Astrocyte (in vitro differentiated cells and primary cell): Measurements from ENCODE around the gene GPN2. TPM values are rescaled to one million over a fixed set of nuclear protein-coding genes. Genes with fewer than 3 reads are reported as not detected.

Experiments used
- DNase-seq: peaks from one replicate; pipeline ENCODE4 v3.0.0-alpha.2; 2010; ENCODE audit warnings: low read depth
- FAIRE-seq: peaks from 2 replicates; lab custom pipeline; 2011; peaks lifted over from hg19 to GRCh38; lab: Jason Lieb, UNC
- H2AFZ ChIP-seq: 2 replicates; pipeline ENCODE4 v1.6.0; 2012; ENCODE audit warnings: low read depth, low read length, inconsistent platforms
- H3K27ac ChIP-seq: 2 replicates; pipeline ENCODE4 v1.5.1; 2011; ENCODE audit warnings: low read depth, low read length, inconsistent platforms
- H3K27me3 ChIP-seq: 2 replicates; pipeline ENCODE4 v1.6.0; 2011; ENCODE audit warnings: low read length, inconsistent platforms; ENCODE audit not compliant: insufficient read depth
- H3K36me3 ChIP-seq: 2 replicates; pipeline ENCODE4 v1.5.1; 2011; ENCODE audit warnings: low read length, inconsistent platforms; ENCODE audit not compliant: insufficient read depth
- H3K4me1 ChIP-seq: 2 replicates; pipeline ENCODE4 v1.5.1; 2011; ENCODE audit warnings: low read length, inconsistent platforms; ENCODE audit not compliant: insufficient read depth
- H3K4me2 ChIP-seq: 2 replicates; pipeline ENCODE4 v1.6.0; 2012; ENCODE audit warnings: low read length, inconsistent platforms
- H3K4me3 ChIP-seq: 2 replicates; pipeline ENCODE4 v1.5.1; 2011; ENCODE audit warnings: low read depth, mild to moderate bottlenecking, low read length, inconsistent platforms; ENCODE audit not compliant: insufficient read depth
- H3K79me2 ChIP-seq: 2 replicates; pipeline ENCODE4 v1.6.0; 2012; ENCODE audit warnings: mild to moderate bottlenecking, low read length, inconsistent platforms; ENCODE audit not compliant: insufficient read depth
- H3K9ac ChIP-seq: 2 replicates; pipeline ENCODE4 v1.6.0; 2012; ENCODE audit warnings: mild to moderate bottlenecking, low read length, inconsistent platforms
- H3K9me3 ChIP-seq: 2 replicates; pipeline ENCODE4 v1.5.1; 2012; ENCODE audit warnings: low read depth, mild to moderate bottlenecking, low read length, inconsistent platforms; ENCODE audit not compliant: insufficient read depth
- H4K20me1 ChIP-seq: 2 replicates; pipeline ENCODE4 v1.6.0; 2012; ENCODE audit warnings: low read length, inconsistent platforms; ENCODE audit not compliant: insufficient read depth
- H3K27ac Mint-ChIP-seq: one replicate; pipeline ENCODE4 v1.8.0; 2021; ENCODE audit warnings: mild to moderate bottlenecking, mixed read lengths; ENCODE audit not compliant: unreplicated experiment
- H3K27me3 Mint-ChIP-seq: one replicate; pipeline ENCODE4 v1.8.0; 2021; ENCODE audit warnings: low read depth, mixed read lengths; ENCODE audit not compliant: unreplicated experiment
- H3K36me3 Mint-ChIP-seq: one replicate; pipeline ENCODE4 v1.8.0; 2021; ENCODE audit warnings: low read depth, mixed read lengths; ENCODE audit not compliant: unreplicated experiment
- H3K4me1 Mint-ChIP-seq: one replicate; pipeline ENCODE4 v1.8.0; 2021; ENCODE audit warnings: low read depth, mixed read lengths; ENCODE audit not compliant: unreplicated experiment
- H3K4me3 Mint-ChIP-seq: one replicate; pipeline ENCODE4 v1.8.0; 2021; ENCODE audit warnings: mild to moderate bottlenecking, moderate library complexity, mixed read lengths; ENCODE audit not compliant: unreplicated experiment
- H3K9me3 Mint-ChIP-seq: one replicate; pipeline ENCODE4 v1.8.0; 2021; ENCODE audit warnings: mild to moderate bottlenecking, mixed read lengths; ENCODE audit not compliant: unreplicated experiment
- EZH2 ChIP-seq: IDR thresholded peaks from 2 replicates; pipeline ENCODE4 v1.6.1; 2012; ENCODE audit warnings: mild to moderate bottlenecking, low read length, inconsistent platforms; ENCODE audit not compliant: insufficient read depth
- total RNA-seq: library from RNA; stranded (reverse); gene quantifications from 2 replicates; pipeline ENCODE4 v1.2.1, GENCODE V29; 2021
- TF ChIP-seq, protein P1 (sequence below): IDR thresholded peaks from 2 replicates; pipeline ENCODE4 v1.5.1; 2011; ENCODE audit warnings: low read depth, mild to moderate bottlenecking, inconsistent platforms, low read length, moderate library complexity; ENCODE audit not compliant: insufficient read depth

Gene GPN2
- total RNA-seq, 1 donor from 2014 or later: 24.5 TPM

DNA sequence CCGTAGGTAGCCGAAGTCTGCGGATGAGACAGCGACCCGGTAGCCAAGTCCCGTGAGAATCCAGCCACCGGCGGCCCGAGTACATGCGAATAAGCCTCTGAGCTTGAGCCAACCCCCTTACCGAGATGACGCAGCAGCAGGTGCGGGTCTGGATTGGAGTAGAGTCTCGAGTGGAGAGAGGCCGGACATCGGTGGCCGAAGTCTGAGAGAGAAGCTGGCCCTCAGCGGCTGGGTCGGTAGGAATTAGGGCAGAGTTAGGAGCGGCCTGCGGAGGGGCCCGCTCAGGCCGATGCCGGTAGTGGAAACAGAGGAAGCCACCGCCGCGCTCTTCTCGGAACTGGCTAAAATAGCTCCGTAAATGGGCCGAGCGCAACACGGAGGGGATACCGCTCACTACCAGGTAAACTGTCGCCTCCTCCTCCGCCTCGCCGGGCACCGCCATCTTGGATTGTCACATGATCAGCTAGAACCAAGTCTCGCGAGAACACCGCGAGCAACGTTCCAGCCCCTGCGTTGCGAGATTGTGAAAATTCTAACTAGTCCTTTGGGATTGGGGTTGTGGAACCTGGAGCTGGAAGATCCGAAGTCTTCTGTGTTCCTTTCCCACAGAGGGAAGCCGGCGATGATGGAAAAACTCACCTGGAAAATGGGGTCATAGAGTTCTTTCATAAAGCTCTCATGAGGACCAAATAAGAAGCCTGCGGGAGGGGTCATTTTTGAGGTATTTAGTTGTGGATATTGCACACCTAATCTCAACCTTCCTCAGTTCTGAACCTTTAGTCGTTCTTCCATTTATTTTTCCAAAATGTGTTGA is 10.1 kb upstream of the GPN2 start, which contains the start of gene GPATCH3:
Gene GPATCH3, minus strand, starts transcription at position 467 of the 814 bp plus-strand sequence. Its CDS starts 25 bp downstream, at position 442.
- H3K36me3 Mint-ChIP-seq: no peaks in the 10 kb centered on the region
- Histone ChIP-seq H2AFZ (peak within 1 kb of the TSS; percentile 78), H3K4me1 (peaks cover 12% of the 10 kb centered on the region), H3K4me3 (peak within 1 kb of the TSS; percentile 79), H4K20me1 (no peaks in the 10 kb centered on the region), H3K79me2 (peaks cover 33% of the 10 kb centered on the region), H3K9me3 (no peaks in the 10 kb centered on the region), H3K27me3 (no peaks in the 10 kb centered on the region), H3K36me3 (peaks cover 4% of the 10 kb centered on the region), H3K4me2 (peak within 1 kb of the TSS; percentile 92), H3K9ac (peak within 1 kb of the TSS; percentile 93), H3K27ac (peak within 1 kb of the TSS; percentile 88)
- DNase-seq (peak; percentile 78), FAIRE-seq (peak; percentile 82)
- H3K27ac Mint-ChIP-seq: peak within 1 kb of the TSS; percentile 83
- no peak for TF ChIP-seq EZH2
- TF ChIP-seq, protein P1, sequence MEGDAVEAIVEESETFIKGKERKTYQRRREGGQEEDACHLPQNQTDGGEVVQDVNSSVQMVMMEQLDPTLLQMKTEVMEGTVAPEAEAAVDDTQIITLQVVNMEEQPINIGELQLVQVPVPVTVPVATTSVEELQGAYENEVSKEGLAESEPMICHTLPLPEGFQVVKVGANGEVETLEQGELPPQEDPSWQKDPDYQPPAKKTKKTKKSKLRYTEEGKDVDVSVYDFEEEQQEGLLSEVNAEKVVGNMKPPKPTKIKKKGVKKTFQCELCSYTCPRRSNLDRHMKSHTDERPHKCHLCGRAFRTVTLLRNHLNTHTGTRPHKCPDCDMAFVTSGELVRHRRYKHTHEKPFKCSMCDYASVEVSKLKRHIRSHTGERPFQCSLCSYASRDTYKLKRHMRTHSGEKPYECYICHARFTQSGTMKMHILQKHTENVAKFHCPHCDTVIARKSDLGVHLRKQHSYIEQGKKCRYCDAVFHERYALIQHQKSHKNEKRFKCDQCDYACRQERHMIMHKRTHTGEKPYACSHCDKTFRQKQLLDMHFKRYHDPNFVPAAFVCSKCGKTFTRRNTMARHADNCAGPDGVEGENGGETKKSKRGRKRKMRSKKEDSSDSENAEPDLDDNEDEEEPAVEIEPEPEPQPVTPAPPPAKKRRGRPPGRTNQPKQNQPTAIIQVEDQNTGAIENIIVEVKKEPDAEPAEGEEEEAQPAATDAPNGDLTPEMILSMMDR: no peak
- no peaks in the 10 kb centered on the region for H3K27me3 Mint-ChIP-seq
- H3K4me3 Mint-ChIP-seq: peak within 1 kb of the TSS; percentile 95
- peaks cover 4% of the 10 kb centered on the region for H3K4me1 Mint-ChIP-seq
- no peaks in the 10 kb centered on the region for H3K9me3 Mint-ChIP-seq

DNA sequence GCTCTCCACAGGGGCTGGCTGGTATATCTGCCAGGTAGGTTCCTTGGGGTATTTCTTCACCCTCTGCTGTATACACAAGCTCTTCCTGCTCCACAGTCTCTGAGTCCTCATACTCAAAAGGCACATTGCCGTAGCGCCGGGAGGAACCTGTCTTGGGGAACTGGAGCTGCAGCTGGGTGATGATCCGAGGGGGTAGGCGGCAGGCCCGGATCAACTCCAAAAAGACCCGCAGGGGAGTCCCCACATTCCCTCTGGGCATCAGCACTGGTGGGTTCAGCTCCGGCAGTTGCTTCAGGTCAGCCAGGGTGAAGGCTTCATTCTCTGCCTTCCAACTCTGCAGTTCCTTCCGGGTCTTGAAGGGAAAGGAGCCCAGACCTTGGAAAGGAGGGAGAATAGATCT is 7.3 kb upstream of the GPN2 start:
- no peak overlapping the region for H3K27ac Mint-ChIP-seq
- Histone ChIP-seq H3K4me3 (no peak overlapping the region), H3K9ac (no peak overlapping the region)

More for the DNA sequence above, 7.3 kb upstream of the GPN2 start:
- FAIRE-seq (no peak), DNase-seq (no peak)
- H2AFZ ChIP-seq: no peak overlapping the region
- H3K9me3 ChIP-seq: no peaks in the 10 kb centered on the region
- H3K36me3 ChIP-seq: peaks cover 21% of the 10 kb centered on the region
- H3K4me1 Mint-ChIP-seq: peaks cover 4% of the 10 kb centered on the region
- H3K4me3 Mint-ChIP-seq: no peak overlapping the region
- H3K9me3 Mint-ChIP-seq: no peaks in the 10 kb centered on the region
- no peak overlapping the region for H3K27ac ChIP-seq
- no peaks in the 10 kb centered on the region for H3K27me3 Mint-ChIP-seq
- no peaks in the 10 kb centered on the region for H3K27me3 ChIP-seq
- H3K79me2 ChIP-seq: peaks cover 44% of the 10 kb centered on the region
- H3K36me3 Mint-ChIP-seq: peaks cover 13% of the 10 kb centered on the region
- peaks cover 5% of the 10 kb centered on the region for H4K20me1 ChIP-seq
- TF ChIP-seq, protein P1: no peak
- TF ChIP-seq EZH2: no peak
- H3K4me2 ChIP-seq: no peak overlapping the region
- peaks cover 12% of the 10 kb centered on the region for H3K4me1 ChIP-seq
